Measurements from ENCODE around the gene PBX3.

Gene PBX3

DNA sequence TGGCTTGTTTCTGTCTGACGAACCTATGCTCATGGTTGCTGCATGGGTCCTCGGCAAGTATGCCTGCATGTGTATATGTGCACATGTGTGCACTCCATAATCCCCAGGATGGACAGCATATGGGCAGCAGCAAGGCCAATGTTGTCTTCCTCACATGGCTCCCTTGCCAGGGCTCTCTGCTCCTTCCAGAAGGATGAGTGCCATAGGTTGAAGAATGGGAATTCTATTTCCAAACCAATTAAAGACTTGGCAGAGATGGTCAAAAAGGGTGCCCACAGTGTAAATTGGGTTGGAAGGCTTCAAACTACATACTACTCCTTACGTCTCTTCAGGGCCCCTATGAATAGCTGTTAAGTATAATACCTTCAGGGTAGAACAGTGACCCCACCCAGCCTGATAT lies 212.1 kb downstream of the PBX3 start:
- DNase-seq = no peak

DNA sequence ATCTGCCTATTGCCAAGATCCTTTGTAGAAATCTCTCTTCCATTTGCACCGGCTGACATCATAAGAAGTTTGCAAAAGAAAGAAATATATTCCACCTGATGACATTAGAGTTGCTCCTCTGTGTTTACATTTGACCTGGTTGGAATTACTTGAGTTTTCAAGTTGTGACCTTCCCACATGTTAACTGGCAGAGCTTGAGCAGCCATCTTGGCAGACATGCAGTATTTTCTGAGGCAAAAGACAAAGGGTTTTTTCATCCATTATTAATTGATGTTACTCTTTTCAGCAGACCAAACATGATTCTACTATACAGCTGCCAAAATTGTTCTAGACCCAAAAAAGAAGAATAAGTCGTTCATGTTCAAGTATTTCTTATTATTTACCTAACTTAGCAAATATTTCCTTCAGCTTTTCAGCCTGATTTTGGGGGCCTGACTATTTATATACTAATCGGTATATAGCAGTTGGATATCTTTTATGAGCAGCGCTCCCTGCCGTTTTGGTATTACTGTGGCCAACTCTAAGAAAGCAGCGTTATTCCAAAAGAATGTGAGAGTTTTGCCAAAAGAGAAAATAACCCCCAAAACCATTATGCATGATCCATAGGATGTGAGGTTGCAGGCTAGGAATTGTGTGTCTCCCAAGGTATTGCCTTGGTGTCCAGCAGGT lies 212.9 kb downstream of the PBX3 start:
- DNase-seq = no peak

- no peak for DNase-seq
Observed at GRCh38 chr9:125960626-125961025, 213.5 kb downstream of the PBX3 start.

GRCh38 chr9:125961072-125961471 lies 213.9 kb downstream of the PBX3 start:
- DNase-seq = no peak

DNA sequence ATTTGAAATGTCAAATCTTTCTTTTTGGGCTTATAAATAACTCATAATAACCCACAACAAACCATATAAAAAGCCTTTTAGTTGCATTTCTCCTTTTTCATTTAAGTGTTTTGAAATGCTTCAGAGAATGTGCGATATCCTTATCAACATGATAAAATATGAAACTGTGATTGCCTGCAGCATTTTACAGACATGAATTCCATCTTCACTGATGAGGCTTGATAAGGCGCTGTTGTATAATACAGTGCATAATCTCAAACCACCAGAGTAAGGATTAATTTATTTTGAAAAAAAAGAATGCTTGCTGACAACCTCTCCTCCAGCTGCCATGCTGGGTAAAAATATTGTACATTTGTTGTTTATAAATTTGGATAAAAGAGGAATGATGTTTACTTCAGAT lies 216.8 kb downstream of the PBX3 start:
- no peak for DNase-seq

DNA sequence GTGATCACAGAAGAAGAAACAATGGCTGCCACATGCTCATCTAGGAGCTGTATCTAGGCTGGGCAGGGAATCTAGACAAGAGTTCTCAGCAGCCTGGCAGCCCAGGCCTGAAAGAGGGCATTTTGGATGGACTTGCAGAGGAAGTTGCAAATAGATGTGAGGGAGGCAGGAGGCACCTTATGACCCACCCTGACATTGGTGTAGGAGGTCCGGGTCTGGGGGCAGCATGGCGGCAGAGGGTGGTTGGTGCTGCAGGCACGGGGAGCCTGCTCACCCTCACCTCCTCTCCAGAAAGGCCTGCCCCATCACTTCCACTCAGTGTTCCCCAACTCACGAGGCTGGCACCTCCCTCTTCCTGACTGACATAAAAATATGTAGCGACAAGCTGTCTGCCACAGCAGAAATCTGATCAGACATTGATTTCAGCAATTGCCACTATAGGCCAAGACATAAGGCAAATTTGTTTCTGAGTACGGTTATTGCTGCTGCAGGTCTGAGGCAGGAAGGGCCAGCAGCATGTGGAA lies 217.6 kb downstream of the PBX3 start:
- DNase-seq = no peak

- no peak for DNase-seq
Observed at GRCh38 chr9:125965477-125965876, 218.3 kb downstream of the PBX3 start.

- no peak for DNase-seq
Observed at GRCh38 chr9:125966466-125966865, 219.3 kb downstream of the PBX3 start.

DNA sequence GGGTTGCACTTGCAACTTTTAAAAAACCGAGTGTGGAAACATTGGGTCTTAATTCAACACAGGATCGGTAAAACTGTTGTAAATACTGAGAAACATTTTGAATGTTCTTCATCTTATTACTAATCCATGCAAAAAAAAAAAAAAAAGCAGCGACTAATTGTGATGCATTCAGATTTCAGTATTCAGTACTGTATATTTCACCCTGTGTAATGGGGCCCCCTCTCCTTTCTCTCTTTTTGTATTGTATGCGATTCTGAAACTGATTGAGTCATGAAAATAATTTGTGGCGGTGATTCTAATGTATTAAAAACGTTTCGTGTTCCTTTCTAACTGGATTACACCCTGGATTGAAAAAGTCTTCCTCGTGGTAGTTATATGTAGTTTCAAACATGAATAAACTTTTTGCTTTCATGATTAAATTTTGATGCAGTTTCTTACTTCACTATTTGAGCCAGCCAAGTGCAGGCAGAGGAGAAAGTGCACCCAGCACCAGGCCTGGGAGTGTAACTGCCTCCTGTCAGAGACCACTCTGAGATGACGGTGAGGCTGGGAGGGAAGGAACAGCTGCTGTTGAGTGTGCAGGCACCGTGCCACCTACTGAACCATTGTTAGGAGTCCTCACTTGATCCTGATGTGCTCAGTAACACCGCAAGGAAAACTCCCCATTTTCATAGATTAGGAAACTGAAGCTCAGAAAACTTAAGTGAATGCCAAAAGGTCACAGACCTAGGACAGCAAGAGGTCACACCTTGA lies 220.0 kb downstream of the PBX3 start:
- DNase-seq = no peak

- no peak for DNase-seq
Observed at GRCh38 chr9:125968714-125969374, 221.7 kb downstream of the PBX3 start.

DNA sequence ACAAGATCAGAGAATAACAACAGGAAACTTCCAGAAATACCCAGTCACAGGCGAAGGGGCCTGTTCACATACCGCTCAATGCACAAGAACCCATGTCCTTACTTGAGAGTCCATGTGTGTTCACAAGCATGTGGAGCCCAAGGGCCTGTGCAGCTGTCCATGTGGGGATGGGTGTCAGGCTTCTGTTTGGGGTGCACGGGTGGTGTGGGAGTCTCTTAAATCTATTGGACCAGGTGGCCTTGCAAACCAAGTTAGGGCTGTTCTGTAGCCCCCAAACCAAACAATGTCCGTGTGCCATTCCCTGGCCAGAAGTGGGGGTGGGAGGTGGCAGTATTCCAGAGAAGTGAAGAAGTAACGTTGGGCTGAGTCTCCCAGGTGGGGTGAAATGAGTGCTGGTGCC lies 222.3 kb downstream of the PBX3 start:
- DNase-seq = no peak

DNA sequence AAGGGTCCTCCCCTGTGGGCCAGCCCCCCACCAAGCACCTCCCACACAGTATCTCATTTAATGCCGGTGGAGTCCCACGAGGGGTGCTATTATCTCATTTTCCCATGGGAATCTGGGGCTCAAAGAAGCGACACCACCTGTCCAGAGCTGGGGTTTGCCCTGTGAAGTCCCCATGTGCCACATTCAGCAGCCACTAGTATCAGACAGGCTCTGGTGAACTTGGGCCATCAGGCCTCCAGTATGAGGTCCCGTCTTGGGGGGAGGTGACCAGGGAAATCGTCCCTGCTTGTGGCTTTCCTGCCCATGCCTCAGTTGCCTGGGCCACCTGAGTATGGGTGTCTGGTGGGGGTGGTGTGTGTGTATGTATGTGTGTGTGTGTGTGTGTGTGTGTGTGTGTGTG lies 222.7 kb downstream of the PBX3 start:
- no peak for DNase-seq

GRCh38 chr9:125970340-125970739 lies 223.2 kb downstream of the PBX3 start:
- no peak for DNase-seq

DNA sequence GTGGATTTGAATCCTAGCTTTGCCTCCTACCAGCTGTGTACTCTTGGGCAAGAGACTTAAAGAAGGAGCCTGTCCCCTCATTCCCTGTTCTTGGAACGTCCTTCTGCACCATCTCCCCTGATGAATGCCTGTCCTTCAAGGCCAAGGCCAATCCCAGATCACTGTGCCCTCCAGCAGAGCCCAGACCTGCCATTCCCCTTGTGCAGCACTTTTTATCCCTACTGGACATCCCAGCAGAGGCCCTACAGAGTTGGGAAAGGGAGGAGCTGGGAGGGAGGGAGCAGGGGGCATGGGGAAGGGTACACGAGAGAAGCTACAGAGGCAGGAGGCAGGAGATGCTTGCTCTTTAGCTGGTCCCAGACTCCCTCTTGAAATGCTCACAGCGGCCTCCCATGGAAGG lies 223.9 kb downstream of the PBX3 start:
- DNase-seq = no peak

DNA sequence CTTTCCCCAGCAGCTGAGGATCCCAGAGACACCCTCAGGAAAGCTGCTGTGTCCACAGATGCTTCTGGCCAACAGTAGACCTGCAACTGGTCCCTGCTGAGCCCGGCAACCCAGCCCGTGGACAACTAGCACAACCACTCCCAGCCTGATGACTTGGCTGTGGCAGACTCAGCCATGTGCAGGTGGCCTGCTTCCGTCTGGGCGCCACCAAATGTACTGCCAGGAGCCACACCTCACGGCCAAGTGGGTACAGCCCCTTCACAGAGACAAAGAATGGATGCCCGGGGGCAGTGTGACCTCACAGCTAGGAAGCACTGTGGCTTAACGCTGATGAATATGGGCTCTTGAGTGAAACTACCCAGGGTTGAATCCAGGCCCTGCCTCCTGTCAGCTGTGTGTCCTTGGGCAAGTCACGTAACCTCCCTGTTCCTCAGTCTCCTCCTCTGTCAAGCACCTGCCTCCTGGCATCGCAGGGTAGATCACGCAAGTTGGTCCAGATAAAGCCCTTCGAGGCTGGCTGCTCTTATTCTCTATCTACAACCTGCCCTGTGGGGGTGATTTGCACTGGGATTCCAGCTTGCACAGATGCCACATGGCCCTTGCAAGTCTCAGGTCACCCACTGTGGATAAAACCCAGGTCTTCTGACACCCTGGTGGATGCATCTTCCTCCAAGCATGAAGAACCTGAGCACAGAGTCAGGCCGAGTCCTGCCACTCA lies 225.0 kb downstream of the PBX3 start:
- no peak for DNase-seq

DNA sequence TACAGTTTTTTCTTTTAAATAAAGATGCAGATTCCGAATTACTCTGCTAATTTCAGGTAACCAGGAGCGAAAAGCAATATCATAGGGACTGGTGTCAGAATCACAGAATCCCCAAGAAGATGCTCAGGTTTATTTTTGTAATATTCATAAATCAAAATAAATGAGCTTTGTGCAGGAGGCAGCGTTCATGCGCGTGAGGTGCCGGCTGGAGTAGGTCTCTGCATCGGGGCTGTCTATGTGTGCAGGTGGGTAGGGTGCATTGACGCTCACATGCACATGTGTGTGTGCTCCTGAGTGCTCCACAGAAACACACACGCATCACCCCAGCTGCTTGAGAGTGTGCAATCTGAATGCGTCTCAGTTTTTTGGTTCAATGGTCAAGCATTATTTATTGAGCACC lies 226.4 kb downstream of the PBX3 start:
- DNase-seq = no peak

DNA sequence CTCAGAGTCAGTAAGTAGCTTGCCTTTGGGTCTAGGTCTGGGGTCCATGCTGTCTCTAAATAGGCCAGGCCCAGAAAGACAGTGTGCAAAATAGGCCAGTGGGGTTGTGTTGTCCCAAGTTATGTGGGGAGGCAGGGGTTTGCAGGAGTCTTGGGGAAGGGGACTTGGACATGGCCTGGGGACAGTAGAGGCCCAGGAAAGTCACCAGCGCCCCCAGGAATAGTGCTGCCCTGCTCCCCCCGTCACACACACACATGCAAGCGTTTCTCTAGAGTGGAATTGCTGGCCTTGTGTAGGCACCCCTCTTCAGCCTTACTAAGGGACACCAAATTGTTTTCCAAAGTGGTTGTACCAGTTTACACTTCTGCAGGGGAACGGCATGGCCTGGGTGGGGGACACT lies 227.5 kb downstream of the PBX3 start:
- no peak for DNase-seq

DNA sequence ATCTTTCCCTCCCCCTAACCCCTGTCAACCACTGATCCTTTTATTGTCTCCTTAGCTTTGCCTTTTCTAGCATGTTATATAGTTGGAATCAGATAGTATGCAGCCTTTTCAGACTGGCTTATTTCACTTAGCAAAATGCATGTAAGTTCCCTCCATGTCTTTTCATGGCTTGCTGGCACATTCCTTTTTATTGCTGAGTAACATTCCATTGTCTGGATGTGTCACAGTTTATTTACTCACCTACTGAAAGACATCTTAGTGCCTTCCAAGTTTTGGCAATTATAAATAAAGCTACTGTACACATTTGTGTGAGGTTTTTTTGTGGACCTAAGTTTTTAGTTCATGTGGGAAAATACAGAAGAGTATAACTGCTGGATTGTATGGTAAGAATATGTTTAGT lies 230.1 kb downstream of the PBX3 start:
- DNase-seq = no peak

- DNase-seq = no peak
Observed at GRCh38 chr9:125979383-125979782, 232.2 kb downstream of the PBX3 start.

- no peak for DNase-seq
Observed at GRCh38 chr9:125982798-125983406, 235.7 kb downstream of the PBX3 start.

DNA sequence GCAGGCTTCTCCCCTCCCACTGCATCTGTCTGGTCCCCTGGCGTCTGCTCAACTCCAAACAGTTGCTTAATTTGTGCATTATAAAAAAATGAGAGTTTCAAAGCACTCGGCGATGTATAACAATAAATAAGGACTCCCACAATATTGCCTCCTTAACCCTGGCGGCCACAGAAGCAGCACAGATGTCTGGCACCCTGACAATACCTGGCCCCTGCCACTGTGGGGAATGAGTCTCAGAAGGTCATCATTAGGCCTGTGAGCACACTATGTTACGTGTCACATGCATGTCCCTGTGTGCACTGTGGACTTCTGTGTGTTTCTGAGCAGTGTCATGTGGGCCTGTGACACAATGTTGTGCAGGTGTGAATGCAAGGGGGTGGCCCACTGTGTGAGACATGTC lies 236.5 kb downstream of the PBX3 start:
- DNase-seq = no peak

GRCh38 chr9:125984461-125984860 lies 237.3 kb downstream of the PBX3 start:
- no peak for DNase-seq

Measured in NCI-H1048 (cell line).